Endodermal cell (in vitro differentiated cells): ENCODE measurements around the gene RYR2. TPM values are rescaled to one million over a fixed set of nuclear protein-coding genes. Genes with fewer than 3 reads are reported as not detected.

ENCODE experiments used
- DNase-seq: peaks from one replicate; pipeline ENCODE4 v3.0.0-alpha.2; 2017
- H3K27ac ChIP-seq: 2 replicates; pipeline ENCODE4 v1.5.1; 2013; ENCODE audit warnings: mild to moderate bottlenecking, low read depth, low read length, moderate library complexity
- H3K27me3 ChIP-seq: 2 replicates; pipeline ENCODE4 v1.6.1; 2013; ENCODE audit warnings: mild to moderate bottlenecking, low read length, moderate library complexity; ENCODE audit not compliant: insufficient read depth, control insufficient read depth, poor library complexity, severe bottlenecking
- H3K36me3 ChIP-seq: 2 replicates; pipeline ENCODE4 v1.7.0; 2013; ENCODE audit warnings: mild to moderate bottlenecking, low read length, moderate library complexity; ENCODE audit not compliant: control insufficient read depth, insufficient read depth
- H3K4me1 ChIP-seq: one replicate; pipeline ENCODE4 v1.7.0; 2013; ENCODE audit warnings: low read length; ENCODE audit not compliant: control insufficient read depth, insufficient read depth
- H3K4me3 ChIP-seq: 2 replicates; pipeline ENCODE4 v1.5.1; 2013; ENCODE audit warnings: mild to moderate bottlenecking, low read length, moderate library complexity
- H3K9ac ChIP-seq: 2 replicates; pipeline ENCODE4 v1.6.1; 2013; ENCODE audit warnings: mild to moderate bottlenecking, low read length, moderate library complexity; ENCODE audit not compliant: poor library complexity, severe bottlenecking; ENCODE audit errors: extremely low read depth
- H3K9me3 ChIP-seq: 2 replicates; pipeline ENCODE4 v1.6.1; 2013; ENCODE audit warnings: mild to moderate bottlenecking, low read length, moderate library complexity; ENCODE audit not compliant: control insufficient read depth
- H3K27ac Mint-ChIP-seq: 2 replicates; pipeline ENCODE4 v1.8.0; 2020; ENCODE audit warnings: mixed read lengths
- H3K27me3 Mint-ChIP-seq: 2 replicates; pipeline ENCODE4 v1.8.0; 2021; ENCODE audit warnings: mild to moderate bottlenecking, mixed read lengths; ENCODE audit not compliant: insufficient read depth
- H3K36me3 Mint-ChIP-seq: 2 replicates; pipeline ENCODE4 v1.8.0; 2020; ENCODE audit warnings: low read depth, mixed read lengths
- H3K4me1 Mint-ChIP-seq: 2 replicates; pipeline ENCODE4 v1.8.0; 2020; ENCODE audit warnings: mixed read lengths
- H3K4me3 Mint-ChIP-seq: 2 replicates; pipeline ENCODE4 v1.8.0; 2020; ENCODE audit warnings: mild to moderate bottlenecking, moderate library complexity, mixed read lengths
- H3K9me3 Mint-ChIP-seq: 2 replicates; pipeline ENCODE4 v1.8.0; 2020; ENCODE audit warnings: mild to moderate bottlenecking, mixed read lengths
- WGBS, 2 experiments: methylation state at CpG; one replicate each; pipeline versions ENCODE4 v1.1.5 to v1.1.7; 2013; ENCODE audit warnings: missing lambda C conversion rate in 2 of 2, mixed read lengths in 1 of 2; ENCODE audit not compliant: insufficient coverage in 1 of 2, insufficient read length in 1 of 2; 5-methylcytosine and 5-hydroxymethylcytosine counted together
- total RNA-seq, 2 donors: library from RNA; stranded (reverse); fragmentation: NEBNext Ultra II Directional in 1 of 2; extraction: Animal tissue kit (Norgen Biotek cat#: 25700) in 1 of 2; gene quantifications; 2 replicates in 1 of 2; 3 replicates in 1 of 2; pipeline ENCODE4 v1.2.1, GENCODE V29; 2021
- TF ChIP-seq, protein P1 (sequence below): fragments of 200-600 bp; sonication (generic); conservative IDR thresholded peaks from 2 replicates; pipeline ENCODE4 v1.5.0; 2021; ENCODE audit warnings: antibody characterized with exemption, mild to moderate bottlenecking

RYR2 gene
- total RNA-seq, 2 donors from 2014 or later = 0.95 to 2.4 TPM

GRCh38 chr1:237000191-237000590, 41.8 kb upstream of the RYR2 start:
- no peaks in the 10 kb centered on the region for H3K9me3 ChIP-seq
- no peaks in the 10 kb centered on the region for H3K36me3 ChIP-seq
- no peaks in the 10 kb centered on the region for H3K36me3 Mint-ChIP-seq
- no peaks in the 10 kb centered on the region for H3K4me1 ChIP-seq
- H3K9ac ChIP-seq = no peak overlapping the region
- H3K4me3 Mint-ChIP-seq = no peak overlapping the region
- TF ChIP-seq, protein P1, sequence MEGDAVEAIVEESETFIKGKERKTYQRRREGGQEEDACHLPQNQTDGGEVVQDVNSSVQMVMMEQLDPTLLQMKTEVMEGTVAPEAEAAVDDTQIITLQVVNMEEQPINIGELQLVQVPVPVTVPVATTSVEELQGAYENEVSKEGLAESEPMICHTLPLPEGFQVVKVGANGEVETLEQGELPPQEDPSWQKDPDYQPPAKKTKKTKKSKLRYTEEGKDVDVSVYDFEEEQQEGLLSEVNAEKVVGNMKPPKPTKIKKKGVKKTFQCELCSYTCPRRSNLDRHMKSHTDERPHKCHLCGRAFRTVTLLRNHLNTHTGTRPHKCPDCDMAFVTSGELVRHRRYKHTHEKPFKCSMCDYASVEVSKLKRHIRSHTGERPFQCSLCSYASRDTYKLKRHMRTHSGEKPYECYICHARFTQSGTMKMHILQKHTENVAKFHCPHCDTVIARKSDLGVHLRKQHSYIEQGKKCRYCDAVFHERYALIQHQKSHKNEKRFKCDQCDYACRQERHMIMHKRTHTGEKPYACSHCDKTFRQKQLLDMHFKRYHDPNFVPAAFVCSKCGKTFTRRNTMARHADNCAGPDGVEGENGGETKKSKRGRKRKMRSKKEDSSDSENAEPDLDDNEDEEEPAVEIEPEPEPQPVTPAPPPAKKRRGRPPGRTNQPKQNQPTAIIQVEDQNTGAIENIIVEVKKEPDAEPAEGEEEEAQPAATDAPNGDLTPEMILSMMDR = no peak
- no peak for DNase-seq
- WGBS, 2 experiments = 95% methylated on average over 4 of the region's 4 CpGs; no CpG with 5 or more reads in 1 of the 2 experiments
- H3K4me3 ChIP-seq = no peak overlapping the region
- H3K27ac ChIP-seq = no peak overlapping the region
- no peaks in the 10 kb centered on the region for H3K27me3 Mint-ChIP-seq
- H3K27me3 ChIP-seq = no peaks in the 10 kb centered on the region
- no peaks in the 10 kb centered on the region for H3K9me3 Mint-ChIP-seq
- no peaks in the 10 kb centered on the region for H3K4me1 Mint-ChIP-seq
- no peak overlapping the region for H3K27ac Mint-ChIP-seq

DNA sequence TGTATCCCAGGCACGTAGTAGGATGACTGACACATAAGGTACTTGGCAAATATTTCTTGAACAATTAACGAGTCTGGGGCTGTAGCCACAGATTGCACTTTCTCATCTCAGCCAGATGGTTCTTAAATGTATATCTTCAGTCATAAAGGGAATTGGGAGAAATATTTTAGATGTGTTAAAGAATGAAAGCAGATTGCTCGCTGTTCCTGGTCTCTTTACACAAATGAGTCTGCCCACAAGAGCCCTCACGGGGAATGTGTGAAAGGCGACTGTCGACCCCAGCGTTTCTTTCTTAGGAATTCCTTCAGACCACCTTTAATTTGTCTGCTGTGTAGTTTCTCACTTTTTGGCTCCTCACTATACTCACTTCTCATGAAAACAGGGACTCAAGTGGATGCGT, 38.5 kb upstream of the RYR2 start:
- no peak overlapping the region for H3K4me3 ChIP-seq
- H3K27me3 Mint-ChIP-seq = no peaks in the 10 kb centered on the region
- DNase-seq = no peak
- H3K4me1 Mint-ChIP-seq = no peaks in the 10 kb centered on the region
- no peaks in the 10 kb centered on the region for H3K36me3 Mint-ChIP-seq
- H3K4me3 Mint-ChIP-seq = no peak overlapping the region
- no peaks in the 10 kb centered on the region for H3K4me1 ChIP-seq
- 76 to 86% methylated on average over 7 to 8 of the region's 8 CpGs for WGBS, 2 experiments
- no peak overlapping the region for H3K27ac Mint-ChIP-seq
- H3K27me3 ChIP-seq = no peaks in the 10 kb centered on the region
- TF ChIP-seq, protein P1 = no peak
- H3K9ac ChIP-seq = no peak overlapping the region
- H3K9me3 Mint-ChIP-seq = no peaks in the 10 kb centered on the region
- H3K36me3 ChIP-seq = no peaks in the 10 kb centered on the region
- H3K27ac ChIP-seq = no peak overlapping the region
- H3K9me3 ChIP-seq = no peaks in the 10 kb centered on the region

GRCh38 chr1:237004116-237004515, 37.9 kb upstream of the RYR2 start, which contains the start of gene MT1HL1:
MT1HL1 (minus strand) TSS chr1:237004441; CDS start chr1:237004372, 69 bp downstream.
- Mint-ChIP-seq H3K4me1 (peaks cover 2% of the 10 kb centered on the region), H3K27me3 (no peaks in the 10 kb centered on the region), H3K9me3 (peaks cover 4% of the 10 kb centered on the region), H3K27ac (no peak within 1 kb of the TSS), H3K36me3 (no peaks in the 10 kb centered on the region), H3K4me3 (no peak within 1 kb of the TSS)
- Histone ChIP-seq H3K9ac (no peak within 1 kb of the TSS), H3K4me3 (no peak within 1 kb of the TSS), H3K27ac (no peak within 1 kb of the TSS), H3K4me1 (no peaks in the 10 kb centered on the region), H3K27me3 (no peaks in the 10 kb centered on the region), H3K9me3 (no peaks in the 10 kb centered on the region), H3K36me3 (no peaks in the 10 kb centered on the region)
- TF ChIP-seq, protein P1 = no peak
- no peak for DNase-seq
- 95 to 96% methylated on average over 14 to 18 of the region's 18 CpGs for WGBS, 2 experiments
